HUES6 (cell line): Measurements from ENCODE around the gene KIN.

Experiments
- H3K27ac ChIP-seq: 2 replicates; pipeline ENCODE4 v1.7.0; 2013; ENCODE audit warnings: low read depth, mild to moderate bottlenecking, low read length, inconsistent platforms
- H3K27me3 ChIP-seq: 2 replicates; pipeline ENCODE4 v1.6.1; 2013; ENCODE audit warnings: low read length; ENCODE audit not compliant: control insufficient read depth, insufficient read depth
- H3K36me3 ChIP-seq: 2 replicates; pipeline ENCODE4 v1.6.1; 2013; ENCODE audit warnings: low read length; ENCODE audit not compliant: control insufficient read depth, insufficient read depth
- H3K4me1 ChIP-seq: 2 replicates; pipeline ENCODE4 v1.6.1; 2013; ENCODE audit warnings: low read length; ENCODE audit not compliant: control insufficient read depth, insufficient read depth
- H3K4me3 ChIP-seq: 2 replicates; pipeline ENCODE4 v1.5.1; 2013; ENCODE audit warnings: low read depth, low read length
- H3K9ac ChIP-seq: one replicate; pipeline ENCODE4 v1.6.1; 2013; ENCODE audit warnings: mild to moderate bottlenecking, low read length
- H3K9me3 ChIP-seq: 2 replicates; pipeline ENCODE4 v1.6.1; 2013; ENCODE audit warnings: low read depth, low read length; ENCODE audit not compliant: control insufficient read depth, insufficient read depth

Gene KIN, protein sequence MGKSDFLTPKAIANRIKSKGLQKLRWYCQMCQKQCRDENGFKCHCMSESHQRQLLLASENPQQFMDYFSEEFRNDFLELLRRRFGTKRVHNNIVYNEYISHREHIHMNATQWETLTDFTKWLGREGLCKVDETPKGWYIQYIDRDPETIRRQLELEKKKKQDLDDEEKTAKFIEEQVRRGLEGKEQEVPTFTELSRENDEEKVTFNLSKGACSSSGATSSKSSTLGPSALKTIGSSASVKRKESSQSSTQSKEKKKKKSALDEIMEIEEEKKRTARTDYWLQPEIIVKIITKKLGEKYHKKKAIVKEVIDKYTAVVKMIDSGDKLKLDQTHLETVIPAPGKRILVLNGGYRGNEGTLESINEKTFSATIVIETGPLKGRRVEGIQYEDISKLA

DNA sequence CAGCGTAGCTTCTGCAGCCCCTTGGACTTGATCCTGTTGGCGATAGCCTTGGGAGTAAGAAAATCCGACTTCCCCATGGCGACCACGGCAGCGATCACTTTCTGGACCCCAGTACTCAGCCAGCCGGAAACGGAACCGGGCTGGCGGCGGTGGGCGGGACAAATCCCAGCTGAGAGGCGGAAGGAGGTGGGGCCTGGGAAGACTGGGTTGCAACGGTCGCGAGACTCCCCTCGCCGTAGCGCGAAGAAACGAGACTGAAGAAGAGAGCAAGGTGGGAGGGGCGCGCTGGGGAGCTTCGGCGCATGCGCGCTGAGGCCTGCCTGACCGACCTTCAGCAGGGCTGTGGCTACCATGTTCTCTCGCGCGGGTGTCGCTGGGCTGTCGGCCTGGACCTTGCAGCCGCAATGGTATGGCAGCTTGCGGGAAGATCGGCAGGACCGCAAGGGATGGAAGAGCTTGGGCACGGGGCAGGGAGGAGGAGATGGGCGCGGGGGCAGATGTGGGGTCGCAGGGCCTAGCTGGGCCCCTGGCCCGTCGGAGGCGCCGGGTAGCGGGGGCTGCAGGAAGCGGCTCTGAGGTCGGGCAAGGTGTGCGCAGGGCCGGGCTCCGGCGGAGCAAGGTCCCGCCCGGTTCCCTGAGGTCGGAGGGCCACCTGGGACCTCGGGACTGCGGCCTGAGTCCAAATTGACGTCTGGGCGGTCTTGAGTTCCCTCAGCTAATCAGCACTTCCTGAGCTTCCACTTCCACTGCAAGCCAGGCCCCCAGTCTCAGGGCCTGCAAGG, at the start of gene KIN, which contains the start of gene ATP5F1C:
Gene KIN (minus strand): TSS at position 137 of the 782 bp plus-strand sequence. CDS start 60 bp downstream, at position 77.
Gene ATP5F1C (plus strand): TSS at position 321 of the 782 bp plus-strand sequence. CDS start 31 bp downstream, at position 352.
- Histone ChIP-seq H3K9me3 (no peaks in the 10 kb centered on the region), H3K4me1 (peaks cover 15% of the 10 kb centered on the region)

DNA sequence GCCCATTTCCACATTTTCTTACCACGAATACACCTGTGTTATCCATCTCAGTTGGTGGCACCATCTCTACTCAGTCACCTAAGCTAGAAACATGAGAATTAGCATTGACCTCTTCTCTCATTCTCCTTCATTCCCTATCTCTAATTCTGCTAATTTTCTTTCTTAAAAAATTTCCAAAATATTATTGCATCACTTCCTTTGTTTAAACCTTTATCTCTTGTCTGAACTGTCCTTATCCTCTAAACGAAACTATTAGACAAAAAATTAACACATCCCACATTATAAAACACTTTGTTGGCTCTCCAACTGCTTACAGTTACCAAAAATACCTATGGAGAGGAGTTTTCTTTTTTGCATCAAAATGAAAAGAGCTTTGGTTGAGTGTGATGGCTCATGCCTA, 48.8 kb upstream of the KIN start:
- H3K4me3 ChIP-seq: no peak overlapping the region
- no peak overlapping the region for H3K27ac ChIP-seq
- H3K4me1 ChIP-seq: no peaks in the 10 kb centered on the region
- H3K9ac ChIP-seq: no peak overlapping the region
- no peaks in the 10 kb centered on the region for H3K9me3 ChIP-seq
- H3K36me3 ChIP-seq: no peaks in the 10 kb centered on the region
- H3K27me3 ChIP-seq: no peaks in the 10 kb centered on the region

More for the DNA sequence above, at the start of gene KIN, which contains the start of gene ATP5F1C:
- Histone ChIP-seq H3K36me3 (peaks cover 18% of the 10 kb centered on the region; the same call in 1 of the 2 replicates), H3K27ac (peak within 1 kb of the TSS; percentile 80), H3K27me3 (no peaks in the 10 kb centered on the region), H3K9ac (peak within 1 kb of the TSS; percentile 99), H3K4me3 (peak within 1 kb of the TSS; percentile 90)

DNA sequence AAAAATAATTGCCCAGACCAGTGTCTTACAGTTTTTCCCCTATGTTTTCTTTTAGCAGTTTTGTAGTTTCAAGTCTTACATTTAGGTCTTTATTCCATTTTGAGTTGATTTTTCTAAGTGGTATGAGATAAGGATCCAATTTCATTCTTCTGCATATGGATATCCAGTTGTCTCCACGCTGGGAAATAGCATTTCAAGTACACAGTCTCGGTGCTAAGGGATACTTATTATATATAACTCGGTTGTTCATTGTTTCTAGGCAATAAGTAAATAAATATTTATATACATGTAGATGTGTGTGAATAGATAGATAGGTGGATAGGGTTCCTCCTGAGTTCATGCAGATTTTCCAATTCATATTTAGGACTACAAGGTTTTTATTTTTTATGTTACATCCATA, 46.5 kb upstream of the KIN start:
- Histone ChIP-seq H3K9ac (no peak overlapping the region), H3K4me1 (no peaks in the 10 kb centered on the region), H3K9me3 (no peaks in the 10 kb centered on the region), H3K36me3 (no peaks in the 10 kb centered on the region), H3K27ac (no peak overlapping the region), H3K27me3 (no peaks in the 10 kb centered on the region), H3K4me3 (no peak overlapping the region)

DNA sequence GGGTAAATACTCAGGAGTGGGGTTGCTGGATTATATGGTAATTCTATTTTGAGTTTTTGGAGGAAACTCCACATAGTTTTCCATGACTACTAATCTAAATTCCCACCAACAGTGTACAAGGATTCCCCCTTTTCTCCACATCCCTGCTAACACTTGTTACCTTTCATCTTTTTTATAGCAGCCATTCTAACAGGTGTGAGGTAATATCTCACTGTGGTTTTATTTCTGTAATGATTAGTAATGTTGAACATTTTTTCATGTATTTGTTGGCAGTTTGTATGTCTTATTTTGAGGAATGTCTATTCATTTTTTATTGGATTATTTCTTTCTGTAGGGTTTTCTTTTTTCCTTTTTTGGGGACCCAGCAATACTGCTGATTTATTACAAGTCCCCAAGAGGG, 45.4 kb upstream of the KIN start:
- H3K4me1 ChIP-seq: no peaks in the 10 kb centered on the region
- no peaks in the 10 kb centered on the region for H3K9me3 ChIP-seq
- no peak overlapping the region for H3K27ac ChIP-seq
- no peaks in the 10 kb centered on the region for H3K27me3 ChIP-seq
- no peak overlapping the region for H3K9ac ChIP-seq
- H3K36me3 ChIP-seq: no peaks in the 10 kb centered on the region
- no peak overlapping the region for H3K4me3 ChIP-seq

DNA sequence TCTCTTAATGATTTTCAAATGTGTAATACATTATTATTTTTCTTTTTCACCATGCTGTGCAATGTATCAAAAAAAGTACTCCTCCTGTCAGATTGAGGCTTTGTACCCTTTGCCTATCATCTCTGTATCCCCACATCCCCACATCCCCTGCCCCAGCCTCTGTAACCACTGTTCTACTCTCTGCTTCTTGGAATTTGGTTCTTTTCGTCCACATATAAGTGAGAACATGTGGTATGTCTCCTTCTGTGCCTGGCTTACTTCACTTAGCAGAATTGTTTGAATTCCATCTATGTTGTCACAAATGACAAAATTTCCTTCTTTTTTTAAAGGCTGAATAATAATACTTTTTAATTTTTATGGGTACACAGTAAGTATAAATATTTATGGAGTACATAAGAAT, 44.3 kb upstream of the KIN start:
- no peak overlapping the region for H3K27ac ChIP-seq
- H3K27me3 ChIP-seq: no peaks in the 10 kb centered on the region
- H3K4me1 ChIP-seq: no peaks in the 10 kb centered on the region
- no peak overlapping the region for H3K4me3 ChIP-seq
- no peaks in the 10 kb centered on the region for H3K9me3 ChIP-seq
- H3K36me3 ChIP-seq: peaks cover 2% of the 10 kb centered on the region; the same call in 1 of the 2 replicates
- no peak overlapping the region for H3K9ac ChIP-seq

DNA sequence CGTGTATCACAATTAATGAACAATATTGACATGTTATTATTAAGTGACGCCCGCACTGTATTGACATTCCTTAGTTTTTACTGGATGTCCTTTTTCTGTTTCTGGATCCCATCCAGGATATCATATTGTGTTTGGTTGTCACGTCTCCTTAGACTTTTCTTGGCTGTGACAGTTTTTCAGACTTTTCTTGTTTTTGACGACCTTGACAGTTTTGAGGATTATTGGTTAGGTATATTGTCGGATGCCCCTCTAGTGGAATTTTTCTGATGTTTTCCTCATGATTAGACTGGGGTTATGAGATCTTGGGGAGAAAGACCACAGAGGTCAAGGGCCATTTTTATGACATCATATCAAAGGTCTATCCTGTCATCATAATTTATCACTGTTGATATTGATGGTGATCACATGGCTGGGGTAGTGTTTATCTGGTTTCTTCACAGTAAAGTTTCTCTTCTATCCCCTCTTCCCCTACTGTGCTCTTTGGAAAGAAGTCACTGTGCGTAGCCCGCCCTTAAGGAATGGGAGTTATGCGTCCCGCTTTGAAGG, 41.6 kb upstream of the KIN start:
- no peak overlapping the region for H3K9ac ChIP-seq
- H3K27me3 ChIP-seq: no peaks in the 10 kb centered on the region
- H3K27ac ChIP-seq: no peak overlapping the region
- H3K9me3 ChIP-seq: no peaks in the 10 kb centered on the region
- H3K4me3 ChIP-seq: no peak overlapping the region
- peaks cover 21% of the 10 kb centered on the region for H3K36me3 ChIP-seq
- H3K4me1 ChIP-seq: no peaks in the 10 kb centered on the region

DNA sequence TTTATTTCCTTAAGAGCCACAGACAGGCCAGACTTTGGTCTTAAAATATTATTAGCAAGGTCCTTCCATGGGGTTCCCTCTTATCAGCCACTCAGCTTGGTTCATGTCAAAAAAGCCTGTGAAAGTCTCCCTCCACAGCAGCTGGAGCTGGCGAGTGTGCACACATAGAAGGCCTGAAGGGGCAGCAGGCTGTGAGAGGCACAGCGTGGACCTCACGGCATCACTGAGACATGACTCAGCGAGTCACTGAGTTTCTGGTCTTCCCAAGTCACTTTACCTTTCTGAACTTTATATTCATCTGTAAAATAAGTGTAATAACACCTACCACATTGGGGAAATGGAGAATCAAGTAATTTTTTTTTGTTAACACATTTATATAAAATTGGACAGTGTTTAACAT, 39.2 kb upstream of the KIN start:
- no peak overlapping the region for H3K4me3 ChIP-seq
- no peak overlapping the region for H3K9ac ChIP-seq
- H3K4me1 ChIP-seq: no peaks in the 10 kb centered on the region
- no peaks in the 10 kb centered on the region for H3K27me3 ChIP-seq
- H3K27ac ChIP-seq: no peak overlapping the region
- H3K36me3 ChIP-seq: peaks cover 26% of the 10 kb centered on the region
- no peaks in the 10 kb centered on the region for H3K9me3 ChIP-seq

DNA sequence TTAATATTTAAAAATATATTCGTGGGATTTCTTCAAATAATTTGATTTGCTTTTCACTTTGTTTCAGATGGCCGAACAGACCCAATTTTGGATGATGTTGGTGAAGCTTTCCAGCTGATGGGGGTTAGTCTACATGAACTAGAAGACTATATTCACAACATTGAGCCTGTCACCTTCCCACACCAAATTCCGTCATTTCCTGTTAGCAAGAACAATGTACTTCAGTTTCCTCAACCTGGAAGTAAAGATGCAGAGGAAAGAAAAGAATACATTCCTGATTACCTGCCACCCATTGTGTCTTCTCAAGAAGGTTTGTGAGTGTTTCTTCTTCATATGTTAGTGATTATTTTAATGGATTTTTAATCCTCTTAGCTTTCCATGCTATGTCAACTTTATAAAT, 36.5 kb upstream of the KIN start:
- no peak overlapping the region for H3K4me3 ChIP-seq
- peaks cover 26% of the 10 kb centered on the region for H3K36me3 ChIP-seq
- H3K9ac ChIP-seq: no peak overlapping the region
- H3K27ac ChIP-seq: no peak overlapping the region
- H3K4me1 ChIP-seq: peaks cover 4% of the 10 kb centered on the region
- no peaks in the 10 kb centered on the region for H3K27me3 ChIP-seq
- no peaks in the 10 kb centered on the region for H3K9me3 ChIP-seq

DNA sequence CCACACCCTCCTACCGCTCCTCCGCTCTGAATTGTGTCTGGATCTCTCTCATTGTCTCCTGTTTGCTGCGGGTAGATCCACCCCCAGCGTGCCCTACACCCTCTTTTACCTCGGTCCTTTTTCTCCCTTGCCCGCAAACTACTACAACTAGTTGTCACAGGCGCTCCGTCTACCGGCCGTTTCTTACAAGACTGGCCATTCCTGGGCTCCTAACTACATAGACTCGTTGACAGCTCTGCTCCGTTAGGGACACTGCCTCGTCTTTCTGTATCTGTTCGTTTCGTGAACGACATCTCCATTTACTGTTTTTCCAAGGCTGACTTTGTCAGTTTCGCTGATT, 31.3 kb upstream of the KIN start:
- no peaks in the 10 kb centered on the region for H3K9me3 ChIP-seq
- H3K9ac ChIP-seq: peak overlapping the region; percentile 93
- peak overlapping the region; percentile 100 for H3K4me3 ChIP-seq
- peaks cover 2% of the 10 kb centered on the region; the same call in 1 of the 2 replicates for H3K36me3 ChIP-seq
- H3K4me1 ChIP-seq: peaks cover 5% of the 10 kb centered on the region
- H3K27me3 ChIP-seq: peaks cover 15% of the 10 kb centered on the region; the same call in 1 of the 2 replicates
- no peak overlapping the region for H3K27ac ChIP-seq

DNA sequence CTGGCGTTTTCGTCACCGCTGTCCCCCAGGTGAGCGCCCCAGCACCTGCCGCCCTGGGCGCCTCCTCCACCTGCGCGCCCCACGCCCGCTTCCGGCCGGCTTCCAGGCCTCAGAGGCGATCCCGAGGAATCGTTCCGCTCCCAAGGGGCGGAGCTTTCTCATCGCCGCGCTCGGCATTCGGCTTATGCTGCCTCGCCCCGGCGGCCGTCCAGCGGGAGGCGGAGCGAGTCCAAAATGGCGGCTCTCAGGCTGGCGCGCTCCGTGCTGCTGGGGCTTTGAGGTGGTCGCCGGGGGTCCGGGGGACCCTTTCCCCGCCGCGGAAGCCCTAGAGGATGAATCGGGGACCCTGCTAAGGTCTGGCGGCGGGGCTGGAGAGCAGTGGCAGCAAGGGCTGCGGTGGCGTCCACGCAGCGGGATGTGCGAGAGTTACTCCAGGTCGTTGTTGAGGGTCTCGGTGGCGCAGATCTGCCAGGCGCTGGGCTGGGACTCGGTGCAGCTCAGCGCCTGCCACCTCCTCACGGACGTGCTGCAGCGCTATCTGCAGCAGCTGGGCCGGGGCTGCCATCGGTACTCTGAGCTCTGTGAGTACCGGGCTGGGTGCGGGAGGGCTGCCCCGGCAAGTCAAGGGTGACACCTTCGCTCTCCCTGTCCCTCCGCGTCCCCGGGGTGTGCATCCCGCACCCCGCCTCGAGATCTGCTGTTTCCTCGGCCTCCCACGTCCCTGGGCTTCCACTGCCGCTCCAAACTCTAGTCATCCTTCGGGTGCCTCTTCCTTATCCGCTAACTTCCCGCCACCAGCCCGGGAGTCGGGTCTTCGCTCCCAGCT, 30.7 kb upstream of the KIN start, which contains the start of gene TAF3:
Gene TAF3 (plus strand): TSS at position 211 of the 826 bp plus-strand sequence. CDS start 205 bp downstream, at position 416.
- H3K27me3 ChIP-seq: peaks cover 15% of the 10 kb centered on the region; the same call in 1 of the 2 replicates
- H3K36me3 ChIP-seq: peaks cover 2% of the 10 kb centered on the region; the same call in 1 of the 2 replicates
- H3K9ac ChIP-seq: peak within 1 kb of the TSS; percentile 93
- H3K4me3 ChIP-seq: peak within 1 kb of the TSS; percentile 100
- no peaks in the 10 kb centered on the region for H3K9me3 ChIP-seq
- H3K4me1 ChIP-seq: peaks cover 5% of the 10 kb centered on the region
- peak within 1 kb of the TSS; percentile 36; the same call in 1 of the 2 replicates for H3K27ac ChIP-seq
